Adrenal gland (tissue), 12 donors: ENCODE data around the gene UPK3B. TPM values are rescaled to one million over a fixed set of nuclear protein-coding genes. Genes with fewer than 3 reads are reported as not detected.
"Not testable (repeated sequence)": the region's sequence is repeated elsewhere in the genome, so short reads cannot be mapped to it uniquely, and the experiment has no call there.

Experiments used
- DNase-seq, 7 donors: peaks; one replicate each; pipeline ENCODE4 v3.0.0-alpha.2; 2019 to 2020
- H3K27ac ChIP-seq, 5 donors: fragments of 200-600 bp; sonication (generic) in 4 of 5; 1 replicate in 3 of 5; 2 replicates in 2 of 5; pipeline versions ENCODE4 v1.5.1 to v1.8.0; 2016 to 2020; ENCODE audit warnings: mild to moderate bottlenecking in 1 of 5
- H3K27me3 ChIP-seq: fragments of 200-600 bp; 2 replicates; pipeline ENCODE4 v1.8.0; 2021
- H3K36me3 ChIP-seq, 2 donors: fragments of 200-600 bp; replicated peaks in 1 of 2; 1 replicate in 1 of 2; 2 replicates in 1 of 2; pipeline versions ENCODE4 v1.5.1 to v1.8.0; 2018 to 2022
- H3K4me1 ChIP-seq, 2 donors: fragments of 200-600 bp; replicated peaks in 1 of 2; 1 replicate in 1 of 2; 2 replicates in 1 of 2; pipeline versions ENCODE4 v1.5.1 to v1.8.0; 2018 to 2021
- H3K4me3 ChIP-seq, 4 donors: fragments of 200-600 bp; sonication (generic) in 3 of 4; one replicate each; pipeline ENCODE4 v1.5.1; 2016 to 2018
- H3K9me3 ChIP-seq, 3 donors: fragments of 200-600 bp; sonication (generic) in 1 of 3; replicated peaks in 1 of 3; 1 replicate in 2 of 3; 2 replicates in 1 of 3; pipeline versions ENCODE4 v1.5.1 to v1.8.0; 2016 to 2021
- WGBS, 4 donors: extraction: QIAGEN DNeasy Blood & Tissue Kit in 2 of 4; methylation state at CpG; one replicate each; pipeline versions ENCODE4 v1.1.5 to v1.1.7; 2013 to 2017; 5-methylcytosine and 5-hydroxymethylcytosine counted together
- intact Hi-C, 2 donors: fragments of 100-400 bp; cut with DNase I; formaldehyde crosslinking; loops; one replicate each; pipeline versions ENCODE4 v1.14.1 to v1.15.0; 2022 to 2023
- polyA plus RNA-seq, 3 donors: library from polyadenylated mRNA; stranded (reverse); fragments of 200-250 nt in 2 of 3; fragments of 350-450 nt in 1 of 3; fragmentation: Illumina TruSeq in 1 of 3; extraction: RNeasy Lipid Tissue Mini Kit (QIAGEN cat#74804) in 1 of 3; gene quantifications; one replicate each; pipeline ENCODE4 v1.2.3, GENCODE V29; 2013 to 2014
- total RNA-seq, 9 donors: library from RNA; depleted of rRNA in 4 of 9; stranded (reverse); fragments of >200 nt in 4 of 9; fragments of 120-200 nt in 1 of 9; fragmentation: NEBNext Ultra II Directional in 1 of 9; extraction: Animal tissue kit (Norgen Biotek cat#: 25700) in 1 of 9; gene quantifications; one replicate each; pipeline versions ENCODE4 v1.1.0 to v1.2.4, GENCODE V29; 2013 to 2023
- donor health status: healthy with polysubstance abuse.
- donor health status: Bipolar disorder and iron deficiency.
- donor health status: DM: yes; HTN: yes; CAD: no.
- donor health status: DM: no; HTN: no; CAD: no.
- donor health status: DM: no; HTN: no; CAD: no.
- donor health status: DM: yes; HTN: yes; CAD: no.

UPK3B gene
- total and polyA plus RNA-seq, 12 donors: 0.22 to 2.6 (median 0.83) TPM; not detected in 2

DNA sequence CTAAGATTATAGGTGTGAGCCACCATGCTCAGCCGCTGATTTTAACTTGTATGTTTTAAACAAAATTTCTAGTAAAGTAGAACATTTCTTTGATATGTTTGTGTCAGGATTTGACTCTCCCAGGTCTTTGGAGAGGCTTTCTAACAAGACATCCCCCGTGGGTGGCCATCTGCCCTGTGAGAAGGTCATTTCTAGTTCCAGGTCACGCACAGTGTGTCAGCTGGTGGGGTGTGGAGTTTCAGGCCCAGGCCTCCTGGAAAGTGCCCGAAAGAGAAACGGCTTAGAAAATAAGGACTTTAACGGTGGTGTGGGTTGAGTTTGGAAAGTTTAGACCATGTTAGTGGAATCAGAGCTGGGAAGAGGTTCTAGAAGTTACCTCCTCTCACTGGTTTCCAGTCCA lies 37.3 kb upstream of the UPK3B start:
- H3K36me3 ChIP-seq, H3K27ac ChIP-seq, H3K4me1 ChIP-seq, DNase-seq, intact Hi-C loops, H3K9me3 ChIP-seq, H3K4me3 ChIP-seq, H3K27me3 ChIP-seq: not testable (repeated sequence)
- 96 to 100% (median 98%) methylated on average over 1 to 2 of the region's 6 CpGs; no CpG with 5 or more reads in 1 of the 4 donors for WGBS, 4 donors

DNA sequence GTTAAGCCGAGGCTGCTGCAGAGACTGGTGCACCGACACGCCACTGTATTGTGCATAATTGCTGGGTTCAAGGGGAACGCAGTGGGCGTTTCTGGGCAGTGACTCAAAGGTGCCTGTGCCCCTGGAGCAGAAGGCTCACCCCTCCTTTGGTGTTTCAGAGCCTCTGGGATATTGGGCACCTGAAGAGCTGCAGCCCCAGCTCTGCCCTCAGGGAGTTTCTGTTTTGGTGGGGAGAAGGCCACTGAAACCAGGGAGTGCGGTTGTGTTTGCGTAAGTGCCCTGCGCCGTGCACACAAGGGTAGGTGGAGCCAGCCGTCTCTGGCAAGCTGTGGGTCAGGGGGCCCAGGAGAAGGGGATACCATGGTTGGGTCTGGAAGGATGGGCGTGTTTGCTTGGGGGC lies 34.1 kb upstream of the UPK3B start:
- H3K36me3 ChIP-seq, DNase-seq, H3K4me1 ChIP-seq, intact Hi-C loops, H3K27ac ChIP-seq, H3K27me3 ChIP-seq, H3K9me3 ChIP-seq, H3K4me3 ChIP-seq: not testable (repeated sequence)
- 98 to 100% (median 100%) methylated on average over 1 to 4 of the region's 11 CpGs; no CpG with 5 or more reads in 1 of the 4 donors for WGBS, 4 donors

DNA sequence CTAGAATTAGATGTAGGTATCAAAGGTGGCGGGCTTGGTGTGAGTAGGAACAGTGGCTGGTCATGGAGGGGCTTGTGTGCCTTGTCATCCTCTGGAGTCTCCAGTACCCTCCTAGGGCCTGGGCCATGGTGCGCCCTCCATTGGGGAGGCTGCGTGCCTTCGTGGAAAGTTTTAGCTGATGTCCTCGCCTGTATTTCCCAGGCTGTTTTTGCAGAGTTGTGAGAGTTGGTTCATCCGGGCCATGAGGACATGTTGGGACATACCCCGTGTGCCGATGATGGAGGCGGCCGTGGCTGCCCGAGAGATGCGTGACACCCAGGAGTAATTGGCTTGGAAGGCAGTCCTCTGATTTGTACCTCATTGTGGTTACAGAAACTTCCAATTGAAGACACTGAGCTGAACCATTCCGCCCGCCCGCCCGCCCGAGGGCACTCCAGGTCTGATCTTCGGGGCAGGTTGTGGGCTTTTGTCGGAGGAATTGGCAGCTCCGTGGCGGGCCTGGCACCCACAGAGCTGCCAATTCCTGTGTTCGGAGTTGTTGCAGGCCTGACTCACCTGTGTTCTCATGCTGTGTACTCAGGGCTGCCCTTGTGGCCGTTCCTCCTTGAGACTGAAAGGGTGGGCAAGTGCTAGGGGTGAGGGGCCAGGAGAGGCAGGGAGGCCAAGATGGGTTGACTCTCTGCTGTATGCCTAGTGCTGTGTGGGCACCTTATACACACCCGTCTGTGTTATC lies 33.4 kb upstream of the UPK3B start:
- H3K4me1 ChIP-seq, DNase-seq, H3K4me3 ChIP-seq, intact Hi-C loops, H3K27ac ChIP-seq, H3K9me3 ChIP-seq, H3K36me3 ChIP-seq, H3K27me3 ChIP-seq: not testable (repeated sequence)
- WGBS, 4 donors: 91 to 97% (median 94%) methylated on average over 10 to 20 of the region's 24 CpGs

DNA sequence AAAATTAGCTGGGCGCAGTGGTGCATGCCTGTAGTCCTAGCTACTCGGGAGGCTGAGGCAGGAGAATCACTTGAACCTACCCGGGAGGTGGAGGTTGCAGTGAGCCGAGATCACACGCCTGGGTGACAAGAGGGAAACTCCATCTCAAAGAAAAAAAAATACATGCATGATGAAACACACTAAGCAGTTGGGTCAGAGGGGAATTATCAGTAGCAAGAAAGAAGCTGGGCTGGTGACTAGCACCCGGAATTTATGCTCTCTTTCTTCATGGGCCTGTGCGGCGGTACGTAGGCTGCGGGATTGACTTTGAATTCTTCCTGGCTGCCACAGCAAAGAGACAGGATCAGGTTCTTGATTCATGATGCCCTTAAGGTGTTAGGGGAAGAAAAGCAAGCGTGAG lies 30.7 kb upstream of the UPK3B start:
- 79 to 91% (median 89%) methylated on average over 5 to 10 of the region's 11 CpGs for WGBS, 4 donors
- DNase-seq, H3K36me3 ChIP-seq, H3K4me1 ChIP-seq, intact Hi-C loops, H3K4me3 ChIP-seq, H3K27me3 ChIP-seq, H3K9me3 ChIP-seq, H3K27ac ChIP-seq: not testable (repeated sequence)

DNA sequence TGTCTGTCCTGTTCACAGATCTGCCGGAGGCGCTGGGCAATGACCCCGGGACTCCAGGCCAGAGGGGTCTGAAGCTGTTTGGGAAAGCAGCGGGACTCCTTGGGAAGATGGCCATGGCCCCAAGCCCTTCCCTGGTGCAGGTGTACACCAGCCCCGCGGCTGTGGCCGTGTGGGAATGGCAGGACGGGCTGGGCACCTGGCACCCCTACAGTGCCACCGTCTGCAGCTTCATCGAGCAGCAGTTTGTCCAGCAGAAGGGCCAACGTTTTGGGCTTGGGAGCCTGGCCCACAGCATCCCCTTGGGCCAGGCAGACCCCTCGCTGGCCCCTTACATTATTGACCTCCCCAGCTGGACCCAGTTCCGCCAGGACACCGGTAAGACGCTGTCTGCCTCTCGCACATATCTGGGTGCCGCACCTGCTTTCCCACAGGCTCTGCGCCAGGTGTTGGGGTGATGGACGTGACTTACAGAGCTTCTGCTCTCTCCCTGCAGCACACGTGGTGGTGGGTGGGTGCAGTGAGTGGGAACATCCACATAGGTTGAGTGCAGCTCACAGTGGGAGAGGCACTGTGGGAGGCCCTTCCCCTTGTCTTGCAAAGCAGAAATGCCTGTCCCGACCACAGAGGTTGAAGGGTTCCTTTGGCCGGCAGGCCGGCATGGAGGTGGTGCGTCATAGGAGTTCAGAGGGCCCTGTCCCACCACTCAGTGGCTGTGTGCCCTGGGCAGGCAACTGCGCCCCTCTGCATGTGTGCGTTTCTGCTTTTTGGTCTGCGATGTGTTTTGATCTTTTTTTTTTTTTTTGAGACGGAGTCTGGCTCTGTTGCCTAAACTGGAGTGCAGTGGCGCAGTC lies 29.7 kb upstream of the UPK3B start:
- DNase-seq, H3K36me3 ChIP-seq, H3K27ac ChIP-seq, H3K4me3 ChIP-seq, H3K4me1 ChIP-seq, intact Hi-C loops, H3K9me3 ChIP-seq, H3K27me3 ChIP-seq: not testable (repeated sequence)
- WGBS, 4 donors: 83 to 98% (median 92%) methylated on average over 8 to 27 of the region's 29 CpGs

DNA sequence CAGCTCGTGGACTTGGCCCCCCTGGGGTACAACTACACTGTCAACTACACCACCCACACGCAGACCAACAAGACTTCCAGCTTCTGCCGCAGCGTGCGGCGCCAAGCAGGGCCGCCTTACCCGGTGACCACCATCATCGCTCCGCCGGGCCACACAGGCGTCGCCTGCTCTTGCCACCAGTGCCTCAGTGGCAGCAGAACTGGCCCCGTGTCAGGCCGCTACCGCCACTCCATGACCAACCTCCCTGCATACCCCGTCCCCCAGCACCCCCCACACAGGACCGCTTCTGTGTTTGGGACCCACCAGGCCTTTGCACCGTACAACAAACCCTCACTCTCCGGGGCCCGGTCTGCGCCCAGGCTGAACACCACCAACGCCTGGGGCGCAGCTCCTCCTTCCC lies 27.7 kb upstream of the UPK3B start:
- H3K4me1 ChIP-seq, H3K4me3 ChIP-seq, H3K36me3 ChIP-seq, H3K27ac ChIP-seq, H3K27me3 ChIP-seq, DNase-seq, intact Hi-C loops, H3K9me3 ChIP-seq: not testable (repeated sequence)
- 93 to 97% (median 94%) methylated on average over 18 to 24 of the region's 24 CpGs for WGBS, 4 donors

DNA sequence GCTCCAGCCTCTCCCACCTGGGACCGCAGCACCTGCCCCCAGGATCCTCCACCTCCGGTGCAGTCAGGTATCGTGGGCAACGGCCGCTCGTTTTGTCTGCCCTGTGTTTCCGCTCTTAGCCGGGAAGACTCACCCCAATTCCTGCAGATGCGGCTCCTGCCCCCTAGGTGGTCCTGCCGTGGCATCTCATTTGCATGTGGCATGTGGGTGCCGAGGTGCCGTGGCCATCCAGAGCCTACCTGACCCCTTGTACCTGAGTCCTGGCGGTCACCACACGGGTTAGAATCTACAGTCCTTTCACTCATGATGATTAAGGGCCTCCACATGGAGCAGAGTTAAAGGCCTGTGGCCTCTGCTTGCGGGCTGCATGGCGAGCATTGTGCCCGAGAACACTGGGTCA lies 27.3 kb upstream of the UPK3B start:
- H3K27ac ChIP-seq, H3K27me3 ChIP-seq, H3K36me3 ChIP-seq, H3K4me3 ChIP-seq, H3K4me1 ChIP-seq, H3K9me3 ChIP-seq, intact Hi-C loops, DNase-seq: not testable (repeated sequence)
- 90 to 95% (median 91%) methylated on average over 12 to 17 of the region's 17 CpGs; no CpG with 5 or more reads in 1 of the 4 donors for WGBS, 4 donors

DNA sequence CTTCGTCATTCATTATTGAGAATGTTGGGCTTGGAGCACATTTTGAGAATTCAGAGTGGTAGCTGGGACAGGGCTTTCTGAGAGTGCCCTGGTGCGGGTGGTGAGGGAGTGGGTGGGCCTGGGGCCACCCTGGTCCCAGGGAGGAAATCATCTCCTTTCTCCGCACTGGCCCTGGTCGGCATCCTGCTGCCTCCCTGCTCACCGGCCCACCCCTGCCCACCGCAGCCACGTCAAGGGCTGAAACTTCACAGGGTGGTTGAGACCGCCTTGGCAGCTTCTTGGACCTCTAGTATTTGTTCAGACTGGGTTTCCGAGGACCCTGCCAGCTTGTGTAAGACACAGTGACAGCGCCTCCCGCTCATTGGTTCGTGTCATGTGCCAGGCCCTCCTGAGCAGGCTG lies 25.9 kb upstream of the UPK3B start:
- H3K4me3 ChIP-seq, H3K4me1 ChIP-seq, H3K36me3 ChIP-seq, H3K27me3 ChIP-seq, intact Hi-C loops, H3K9me3 ChIP-seq, H3K27ac ChIP-seq, DNase-seq: not testable (repeated sequence)
- WGBS, 4 donors: 77 to 96% methylated on average over 5 to 6 of the region's 12 CpGs; no CpG with 5 or more reads in 2 of the 4 donors

DNA sequence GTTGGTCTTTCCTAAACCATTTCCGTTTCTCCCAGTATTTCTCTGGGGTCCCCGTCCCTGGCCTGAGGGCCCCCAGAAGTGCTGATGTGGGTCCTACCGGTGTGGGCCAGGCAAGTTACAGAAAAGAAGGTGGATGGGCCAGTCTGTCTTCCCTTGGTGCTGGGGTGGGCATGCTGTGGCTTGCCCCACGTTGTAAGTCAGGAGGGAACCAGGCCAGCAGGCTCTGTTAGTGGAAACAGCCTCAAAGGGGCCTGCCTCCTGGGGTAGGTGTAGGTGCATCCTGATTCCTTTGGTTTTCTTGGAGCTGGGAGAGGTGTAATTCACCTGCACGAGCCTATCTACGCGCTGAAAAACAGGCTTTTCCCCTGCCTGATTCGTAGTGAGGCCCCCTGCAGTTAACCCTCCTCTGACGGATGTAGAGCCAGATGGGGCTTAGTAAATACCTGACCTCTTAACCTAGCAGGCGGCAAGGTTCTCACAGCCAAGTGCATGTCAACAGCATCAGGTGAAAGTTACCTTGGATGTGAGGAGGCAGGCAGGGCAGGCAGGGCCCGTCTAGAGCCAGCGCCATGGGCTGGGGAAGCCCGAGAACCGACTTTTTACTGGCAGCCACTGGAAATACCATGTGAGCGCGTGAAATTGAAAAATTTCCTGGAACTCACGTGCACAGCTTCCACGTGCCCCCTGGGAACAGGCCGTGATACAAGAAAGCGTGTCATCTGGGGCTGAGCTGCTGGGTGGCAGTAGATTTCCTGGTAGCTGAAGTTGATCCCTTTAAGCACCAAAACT lies 24.3 kb upstream of the UPK3B start:
- intact Hi-C loops, H3K4me1 ChIP-seq, H3K36me3 ChIP-seq, DNase-seq, H3K4me3 ChIP-seq, H3K27me3 ChIP-seq, H3K27ac ChIP-seq, H3K9me3 ChIP-seq: not testable (repeated sequence)
- WGBS, 4 donors: 36 to 70% methylated on average over 2 to 5 of the region's 20 CpGs; no CpG with 5 or more reads in 2 of the 4 donors

DNA sequence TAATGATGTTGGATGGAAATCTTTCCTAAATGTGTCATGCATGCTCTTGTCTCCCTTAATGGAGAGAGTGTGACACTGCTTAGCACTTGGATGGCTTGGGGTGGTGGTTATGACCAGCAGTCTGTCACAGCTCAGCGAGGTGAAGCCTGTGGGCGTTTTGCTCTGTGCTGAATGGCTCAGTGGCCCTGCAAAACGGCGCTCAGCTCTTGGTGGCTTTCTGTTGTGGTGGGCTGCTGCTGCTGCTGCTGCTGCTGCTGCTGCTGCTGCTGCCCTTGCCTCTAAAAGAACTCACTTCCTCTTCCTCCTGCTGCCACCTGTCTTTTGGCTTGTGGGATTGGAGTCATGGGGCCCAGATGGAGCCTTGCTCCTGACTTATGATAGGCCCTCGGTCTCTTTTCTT lies 23.7 kb upstream of the UPK3B start:
- H3K27ac ChIP-seq, H3K36me3 ChIP-seq, DNase-seq, H3K27me3 ChIP-seq, H3K9me3 ChIP-seq, H3K4me1 ChIP-seq, H3K4me3 ChIP-seq, intact Hi-C loops: not testable (repeated sequence)
- 53 to 80% methylated on average over 2 of the region's 5 CpGs; no CpG with 5 or more reads in 2 of the 4 donors for WGBS, 4 donors
